Loucy (cell line): ENCODE measurements around the gene RAB3D.

ENCODE experiments used
- EZH2phosphoT487 ChIP-seq: fragments of 200-600 bp; IDR thresholded peaks from 2 replicates; pipeline ENCODE4 v1.6.1; 2018; ENCODE audit warnings: antibody characterized with exemption, mild to moderate bottlenecking, moderate library complexity, borderline replicate concordance
- TF ChIP-seq, protein P1 (sequence below): fragments of 200-600 bp; sonication (generic); conservative IDR thresholded peaks from 2 replicates; pipeline ENCODE4 v1.5.1; 2014; ENCODE audit warnings: mild to moderate bottlenecking, antibody characterized with exemption, low read length

DNA sequence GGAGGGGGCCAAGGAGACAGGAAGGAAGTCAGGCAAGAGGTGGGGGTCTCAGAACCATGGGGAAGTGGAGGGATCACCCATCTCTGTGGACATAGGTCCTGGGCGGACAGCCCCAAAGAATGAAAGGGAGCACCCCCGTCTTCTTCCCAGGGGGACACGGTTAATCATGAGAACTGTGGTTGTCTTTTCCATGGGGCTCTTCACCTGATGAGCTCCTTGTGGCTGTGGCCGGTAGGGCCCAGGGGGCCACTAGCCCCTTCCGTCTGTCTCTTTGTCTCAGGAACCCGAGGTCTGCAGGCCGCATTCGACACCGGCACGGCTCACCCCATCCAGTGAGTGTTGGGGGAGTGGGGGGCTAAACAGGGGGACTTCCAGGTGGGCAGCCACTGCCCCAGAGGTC is 24.4 kb upstream of the RAB3D start:
- TF ChIP-seq EZH2phosphoT487: no peak
- TF ChIP-seq, protein P1, sequence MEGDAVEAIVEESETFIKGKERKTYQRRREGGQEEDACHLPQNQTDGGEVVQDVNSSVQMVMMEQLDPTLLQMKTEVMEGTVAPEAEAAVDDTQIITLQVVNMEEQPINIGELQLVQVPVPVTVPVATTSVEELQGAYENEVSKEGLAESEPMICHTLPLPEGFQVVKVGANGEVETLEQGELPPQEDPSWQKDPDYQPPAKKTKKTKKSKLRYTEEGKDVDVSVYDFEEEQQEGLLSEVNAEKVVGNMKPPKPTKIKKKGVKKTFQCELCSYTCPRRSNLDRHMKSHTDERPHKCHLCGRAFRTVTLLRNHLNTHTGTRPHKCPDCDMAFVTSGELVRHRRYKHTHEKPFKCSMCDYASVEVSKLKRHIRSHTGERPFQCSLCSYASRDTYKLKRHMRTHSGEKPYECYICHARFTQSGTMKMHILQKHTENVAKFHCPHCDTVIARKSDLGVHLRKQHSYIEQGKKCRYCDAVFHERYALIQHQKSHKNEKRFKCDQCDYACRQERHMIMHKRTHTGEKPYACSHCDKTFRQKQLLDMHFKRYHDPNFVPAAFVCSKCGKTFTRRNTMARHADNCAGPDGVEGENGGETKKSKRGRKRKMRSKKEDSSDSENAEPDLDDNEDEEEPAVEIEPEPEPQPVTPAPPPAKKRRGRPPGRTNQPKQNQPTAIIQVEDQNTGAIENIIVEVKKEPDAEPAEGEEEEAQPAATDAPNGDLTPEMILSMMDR: no peak
